Tongue (tissue), 2 donors: ENCODE results near the gene HCRT. TPM values are rescaled to one million over a fixed set of nuclear protein-coding genes. Genes with fewer than 3 reads are reported as not detected.
A peak's percentile ranks its signal among the peaks of the same experiment; 100 is the strongest.
"Not testable (repeated sequence)": the region's sequence is repeated elsewhere in the genome, so short reads cannot be mapped to it uniquely, and the experiment has no call there.

Source experiments
- DNase-seq: peaks from one replicate; pipeline ENCODE4 v3.0.0-alpha.2; 2015
- total RNA-seq: library from RNA; depleted of rRNA; stranded (reverse); fragments of >200 nt; gene quantifications from one replicate; pipeline ENCODE4 v1.2.3, GENCODE V29; 2014

HCRT gene
- total RNA-seq, result not detected

DNA sequence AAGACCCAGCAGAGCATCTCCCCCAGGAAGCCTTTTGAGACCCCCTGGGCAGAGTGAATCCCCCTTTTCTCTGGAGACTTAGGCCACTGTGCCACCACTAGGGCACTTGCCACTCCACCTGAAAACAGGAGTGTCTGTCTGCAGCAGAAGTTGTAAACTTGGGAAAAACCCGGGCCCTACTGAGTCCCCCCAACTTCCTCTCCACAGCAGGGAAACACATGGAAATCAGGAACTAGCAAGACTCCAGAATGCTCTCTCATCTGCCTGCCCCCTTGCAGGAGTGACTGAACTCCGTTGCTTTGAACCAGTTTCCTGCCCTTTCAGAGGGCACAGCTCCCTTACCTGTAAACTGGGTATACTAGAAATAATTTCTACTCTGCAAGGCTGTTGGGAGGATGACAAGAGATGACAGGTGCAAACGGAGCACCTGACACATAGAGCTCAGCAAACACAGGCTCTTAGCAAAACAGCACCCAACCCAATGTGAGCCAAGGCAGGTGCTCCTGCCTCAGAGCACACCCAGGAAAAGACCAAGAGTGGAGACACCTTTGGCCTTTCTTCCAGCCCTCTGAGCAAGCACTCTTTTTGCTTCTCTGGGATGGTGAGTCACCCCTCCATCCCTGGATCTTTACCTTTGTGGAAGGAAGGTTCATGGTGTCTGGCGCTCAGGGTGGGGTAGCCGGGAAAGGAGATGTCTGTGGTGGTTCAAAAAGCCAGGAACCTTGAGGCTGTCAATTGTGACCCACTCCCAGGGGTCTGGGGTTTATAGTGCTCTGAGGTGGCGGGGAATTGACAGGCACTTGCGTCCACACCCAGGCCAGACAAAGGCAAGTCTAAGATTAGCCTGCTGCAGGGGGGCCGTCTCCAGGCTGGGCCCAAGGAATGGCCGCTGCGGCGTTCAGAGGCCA lies at the start of gene HCRT:
TSS of gene HCRT (minus strand) at position 740 of the 908 bp plus-strand sequence. CDS start at position 653, 87 bp downstream.
- no peak for DNase-seq

GRCh38 chr17:42233994-42234393 lies 48.7 kb upstream of the HCRT start:
- DNase-seq, result peak; percentile 17

DNA sequence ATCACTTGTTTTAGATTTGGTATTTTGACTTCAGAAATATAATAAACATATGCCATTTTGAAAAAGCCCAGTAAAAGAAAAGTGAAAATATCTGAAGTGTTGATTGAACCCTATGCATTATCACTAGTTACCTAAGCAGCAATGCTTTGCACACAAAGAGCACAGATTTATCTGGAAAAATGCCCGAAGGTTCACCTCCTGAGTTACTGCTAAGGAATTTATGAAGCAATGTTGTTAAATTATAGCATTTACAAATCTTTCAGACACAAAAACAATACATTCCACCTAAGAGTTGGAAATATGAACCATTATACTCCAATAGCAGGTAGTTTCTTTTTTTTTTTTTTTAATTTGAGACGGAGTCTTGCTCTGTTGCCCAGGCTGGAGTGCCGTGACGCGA lies 47.9 kb upstream of the HCRT start:
- no peak for DNase-seq

DNA sequence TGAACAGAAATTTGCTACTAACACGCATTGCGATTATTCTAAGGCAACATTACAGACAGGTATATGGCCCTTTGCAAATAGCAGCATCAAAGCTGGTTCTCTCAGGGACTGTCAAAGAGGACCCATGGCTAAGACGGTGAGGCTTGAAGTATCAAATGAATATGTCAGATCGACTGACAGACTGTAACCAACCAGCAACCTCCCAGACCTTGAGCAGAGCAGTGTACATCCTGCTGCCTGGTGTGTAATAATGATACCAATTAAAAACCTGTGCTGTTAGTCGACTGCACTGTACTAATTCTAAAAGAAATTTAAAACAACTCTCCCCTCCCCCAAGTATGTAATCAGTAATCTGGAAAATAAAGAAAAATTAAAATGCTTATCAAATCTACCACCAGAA lies 45.0 kb upstream of the HCRT start:
- DNase-seq, result no peak

DNA sequence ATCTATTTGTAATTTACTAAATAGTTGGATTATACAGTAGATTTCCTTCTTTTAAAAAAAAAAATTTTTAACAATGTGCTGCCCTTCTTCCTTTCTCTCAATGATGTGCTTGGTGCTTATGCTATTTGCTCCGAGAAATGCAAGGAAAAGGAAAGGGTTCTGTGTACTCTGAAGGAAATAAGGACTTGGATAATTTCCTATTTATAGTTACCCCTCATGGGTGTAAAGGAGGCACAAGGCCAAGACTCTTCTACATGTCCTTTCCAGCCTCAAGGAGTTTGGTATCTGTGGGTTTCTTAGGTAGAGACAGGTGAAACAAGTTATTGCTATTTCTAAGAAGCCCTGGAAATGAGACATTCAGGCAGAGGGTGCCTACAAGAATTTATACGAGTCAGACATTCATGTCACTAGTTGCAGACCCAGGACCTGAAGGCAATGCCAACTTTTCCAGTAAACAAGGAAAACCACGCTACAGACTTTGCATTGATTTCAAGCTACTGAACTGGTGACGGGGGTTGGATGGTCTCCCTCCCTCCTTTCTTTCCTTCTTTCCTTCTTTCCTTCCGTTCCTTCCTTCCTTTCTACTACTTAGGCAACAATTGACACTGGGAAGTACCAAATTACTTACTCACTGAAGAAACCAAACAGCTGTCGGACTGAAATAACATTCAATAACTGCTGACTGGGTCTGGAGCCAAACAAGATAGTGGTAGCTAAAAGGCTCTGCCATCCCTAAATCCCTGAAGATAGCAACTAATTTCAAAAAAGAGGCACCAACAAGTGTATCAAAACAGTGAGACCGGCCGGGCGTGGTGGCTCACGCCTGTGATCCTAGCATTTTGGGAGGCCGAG lies 42.8 kb upstream of the HCRT start:
- DNase-seq, result peak; percentile 64

GRCh38 chr17:42225646-42226045 lies 40.4 kb upstream of the HCRT start:
- DNase-seq, result no peak

DNA sequence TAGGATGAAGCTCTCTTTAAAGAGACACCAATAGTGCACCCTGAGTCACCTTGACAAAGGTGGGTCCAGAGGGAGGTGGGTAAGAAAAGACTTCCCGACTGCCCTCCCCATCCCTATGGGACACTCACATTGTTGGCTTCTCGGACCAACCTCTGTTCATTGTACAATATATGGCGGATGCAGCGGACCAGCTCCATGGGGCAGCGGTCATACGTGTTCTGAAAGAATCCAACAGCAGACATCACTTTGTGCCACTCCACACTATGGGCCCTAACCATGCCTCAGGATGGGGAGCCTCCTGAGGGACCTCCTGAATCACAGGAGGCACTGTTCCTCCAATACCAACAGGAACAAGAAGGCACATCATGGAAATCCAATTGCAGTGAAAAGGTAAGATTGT lies 39.4 kb upstream of the HCRT start:
- DNase-seq, result no peak

GRCh38 chr17:42221886-42222745 lies 36.9 kb upstream of the HCRT start:
- DNase-seq, result peak; percentile 58

- DNase-seq, result not testable (repeated sequence)
Measured at GRCh38 chr17:42219280-42219679, 34.0 kb upstream of the HCRT start.

- DNase-seq, result no peak
Measured at GRCh38 chr17:42214156-42214555, 28.9 kb upstream of the HCRT start.

DNA sequence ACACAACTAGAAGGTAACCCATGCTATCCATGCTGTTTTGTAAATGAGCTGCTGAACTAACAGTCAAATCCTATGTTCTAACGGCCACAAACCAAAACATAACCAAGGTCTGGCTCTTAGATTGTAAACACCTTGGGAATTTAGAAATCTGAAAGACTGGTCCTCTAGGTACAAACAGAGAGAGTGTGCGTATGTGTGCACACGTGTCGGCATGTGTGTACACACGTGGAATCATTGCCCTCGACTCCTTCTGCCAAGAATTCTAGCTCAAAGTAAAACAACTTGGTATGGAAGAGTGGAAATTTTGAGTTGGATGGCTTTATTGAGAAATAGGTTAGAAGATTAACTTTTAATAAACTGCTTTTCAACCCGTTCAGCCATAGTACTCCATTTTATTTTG lies 27.1 kb upstream of the HCRT start:
- peak; percentile 23 for DNase-seq

DNA sequence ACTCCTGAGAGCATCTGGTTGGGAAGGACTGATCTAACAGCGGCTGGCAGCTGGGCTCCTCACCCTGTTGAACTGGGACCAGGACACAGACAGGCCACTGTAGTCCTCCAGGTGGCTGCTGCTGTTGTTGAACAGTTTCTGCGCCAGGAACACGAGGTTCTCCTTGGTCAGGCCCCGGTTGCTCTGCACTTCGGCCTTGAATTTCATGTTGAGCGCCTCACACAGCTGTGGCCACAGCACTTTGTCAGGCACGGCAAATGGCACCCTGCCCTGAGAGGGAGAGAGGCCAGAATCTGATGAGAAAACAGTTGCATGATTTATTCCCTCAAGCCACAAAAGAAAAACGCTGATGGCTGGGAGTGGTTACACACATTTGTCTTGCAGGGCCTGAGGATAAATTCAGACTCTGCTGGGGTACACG lies 26.7 kb upstream of the HCRT start:
- DNase-seq, result peak; percentile 94

- DNase-seq, result no peak
Measured at GRCh38 chr17:42210046-42210445, 24.8 kb upstream of the HCRT start.

GRCh38 chr17:42206153-42206612 lies 20.9 kb upstream of the HCRT start:
- DNase-seq, result not testable (repeated sequence)

DNA sequence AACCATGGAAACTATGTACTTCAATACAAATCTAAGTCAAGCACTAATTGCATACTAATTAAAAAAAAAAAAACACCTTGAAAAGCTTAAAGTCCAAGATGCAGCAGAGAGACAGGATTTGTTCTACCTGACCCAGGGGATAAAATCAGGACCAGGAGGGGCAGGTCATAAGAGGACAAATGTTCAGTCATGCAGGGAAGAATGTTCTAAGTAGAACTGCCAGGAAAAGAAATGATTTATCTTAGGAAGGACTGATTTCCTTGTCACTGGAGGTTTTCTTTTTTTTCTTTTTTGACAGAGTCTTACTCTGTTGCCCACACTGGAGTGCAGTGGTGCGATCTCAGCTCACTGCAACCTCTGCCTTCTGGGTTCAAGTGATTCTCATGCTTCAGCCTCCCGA lies 18.1 kb upstream of the HCRT start:
- DNase-seq, result no peak

GRCh38 chr17:42202696-42203095 lies 17.4 kb upstream of the HCRT start:
- no peak for DNase-seq

DNA sequence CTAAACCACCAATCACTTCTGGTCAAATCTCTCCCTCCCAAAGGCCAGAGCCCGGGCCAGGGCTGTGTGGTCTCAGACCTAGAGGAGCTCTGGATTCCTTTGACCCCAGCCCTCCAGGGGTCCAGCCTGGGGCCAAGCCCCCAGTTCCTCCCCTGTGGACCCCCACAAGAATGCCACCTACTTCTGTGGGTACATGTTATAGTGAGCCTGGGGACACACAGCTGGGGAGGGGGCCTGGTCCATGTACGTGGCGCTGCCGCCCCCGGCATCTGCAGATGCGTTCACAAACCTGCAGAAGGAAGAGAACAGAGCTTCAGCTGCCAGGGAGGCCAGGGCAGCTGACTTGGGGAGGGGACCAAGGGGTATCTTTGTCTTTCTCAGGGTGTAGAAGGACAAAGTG lies 16.9 kb upstream of the HCRT start:
- DNase-seq, result no peak

DNA sequence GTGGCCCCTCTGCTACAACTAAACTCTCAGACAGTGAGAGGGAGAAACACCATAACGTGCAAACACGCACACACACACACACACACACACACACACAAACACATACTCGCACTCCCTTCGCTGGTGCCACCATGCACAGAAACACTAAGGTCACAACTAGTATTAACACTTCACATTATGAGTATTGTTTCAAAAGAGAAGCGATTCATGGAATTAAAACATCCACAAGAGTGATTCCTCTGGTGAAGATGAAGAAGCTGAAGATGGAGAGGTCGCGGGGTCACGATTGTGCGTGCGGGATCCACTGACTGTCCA lies 16.2 kb upstream of the HCRT start:
- DNase-seq, result no peak

DNA sequence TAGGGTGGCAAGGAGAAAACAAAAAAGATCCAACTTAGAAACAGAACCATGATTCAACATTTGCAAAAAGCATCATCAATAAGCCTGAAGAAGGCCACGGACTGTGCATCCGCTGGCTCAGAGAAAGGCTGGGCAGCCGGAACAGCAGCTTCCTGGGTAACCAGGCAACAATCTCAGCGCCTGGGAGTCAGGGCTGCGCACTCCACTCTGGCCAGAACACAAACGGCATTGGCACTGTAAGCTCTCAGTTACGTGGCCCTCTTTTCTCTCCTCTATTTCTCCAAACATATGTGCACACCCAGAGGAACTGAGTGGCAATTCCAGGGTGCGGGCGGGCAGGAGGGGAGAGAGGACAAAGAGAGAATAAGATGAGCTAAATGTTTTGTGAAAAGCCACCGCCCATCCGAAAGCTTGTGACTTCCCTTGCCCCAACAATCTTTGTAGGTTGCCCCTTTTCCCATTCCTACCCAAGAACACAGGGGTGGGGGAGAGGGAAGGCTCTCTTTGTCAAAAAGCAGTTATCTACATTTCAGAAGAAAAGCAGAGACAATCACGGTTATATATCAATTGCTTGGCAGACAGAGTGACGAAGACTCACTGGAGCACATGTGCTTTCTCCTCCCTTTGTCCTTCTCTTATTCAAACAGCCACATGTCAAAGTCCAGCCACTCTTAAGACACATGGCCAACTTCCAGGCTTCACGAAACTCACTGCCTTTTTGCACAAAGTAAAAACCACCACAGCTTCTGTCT lies 15.6 kb upstream of the HCRT start:
- DNase-seq, result no peak

- no peak for DNase-seq
Measured at GRCh38 chr17:42199416-42200011, 14.3 kb upstream of the HCRT start.

GRCh38 chr17:42198897-42199296 lies 13.6 kb upstream of the HCRT start:
- DNase-seq, result no peak
